IMR-90 (cell line): ENCODE results near the gene LYRM4. TPM values are rescaled to one million over a fixed set of nuclear protein-coding genes. Genes with fewer than 3 reads are reported as not detected.

ENCODE experiments used
- ATAC-seq: fragments of 200-7000 bp; cut with Tn5 transposase; 2 replicates; pipeline ENCODE4 v1.9.1; 2020; ENCODE audit warnings: low read depth, mild to moderate bottlenecking, moderate library complexity
- BruUV-seq: library from RNA; stranded (reverse); fragments of 400-500 nt; replicated peaks from 2 replicates; lab custom pipeline; 2021; lab: Mats Ljungman, UMichigan
- CTCF ChIA-PET: fragments of 300-600 bp; formaldehyde crosslinking; extraction: SDS; loops from one replicate; lab custom pipeline; 2021; ENCODE audit warnings: antibody characterized with exemption; lab: Yijun Ruan, JAX
- POLR2A ChIA-PET: fragments of 300-600 bp; sonication (Branson Sonifier 250); formaldehyde crosslinking; loops from one replicate; lab custom pipeline; 2022; ENCODE audit warnings: antibody characterized with exemption; ENCODE audit not compliant: unreplicated experiment; lab: Charles Lee
- DNase-seq: peaks from one replicate; pipeline ENCODE4 v3.0.0; 2013
- H2AFZ ChIP-seq: replicated peaks from 2 replicates; pipeline ENCODE3; 2013; ENCODE audit warnings: low read length, mild to moderate bottlenecking; ENCODE audit not compliant: poor library complexity
- H2AK5ac ChIP-seq: 2 replicates; pipeline ENCODE4 v1.6.1; 2013; ENCODE audit warnings: low read depth, low read length, inconsistent platforms
- H2AK9ac ChIP-seq: replicated peaks from 2 replicates; pipeline ENCODE3; 2013; ENCODE audit warnings: mild to moderate bottlenecking, low read depth, low read length, moderate library complexity; ENCODE audit not compliant: poor library complexity
- H2BK120ac ChIP-seq: 2 replicates; pipeline ENCODE4 v1.6.1; 2013; ENCODE audit warnings: low read depth, low read length, inconsistent platforms
- H2BK15ac ChIP-seq: 3 replicates; pipeline ENCODE4 v1.6.1; 2013; ENCODE audit warnings: low read depth, low read length, inconsistent platforms
- H2BK20ac ChIP-seq: 2 replicates; pipeline ENCODE4 v1.6.1; 2013; ENCODE audit warnings: low read depth, mild to moderate bottlenecking, inconsistent platforms, low read length, moderate library complexity
- H2BK5ac ChIP-seq: 2 replicates; pipeline ENCODE4 v1.6.1; 2013; ENCODE audit warnings: mild to moderate bottlenecking, low read depth, low read length, inconsistent platforms; ENCODE audit not compliant: poor library complexity, severe bottlenecking
- H3K14ac ChIP-seq: replicated peaks from 2 replicates; pipeline ENCODE4 v1.6.1; 2013; ENCODE audit warnings: low read depth, low read length, inconsistent platforms
- H3K18ac ChIP-seq: 2 replicates; pipeline ENCODE4 v1.6.1; 2013; ENCODE audit warnings: low read depth, low read length, control low read depth
- H3K23ac ChIP-seq: 2 replicates; pipeline ENCODE4 v1.6.1; 2013; ENCODE audit warnings: low read depth, low read length, inconsistent platforms
- H3K27ac ChIP-seq: 2 replicates; pipeline ENCODE4 v1.5.1; 2013; ENCODE audit warnings: mild to moderate bottlenecking, control low read depth, low read length; ENCODE audit not compliant: insufficient read depth
- H3K27me3 ChIP-seq: 2 replicates; pipeline ENCODE4 v1.6.1; 2013; ENCODE audit warnings: low read length; ENCODE audit not compliant: control insufficient read depth, insufficient read depth
- H3K36me3 ChIP-seq: 2 replicates; pipeline ENCODE4 v1.6.1; 2013; ENCODE audit warnings: low read length, mixed read lengths; ENCODE audit not compliant: control insufficient read depth, insufficient read depth
- H3K4ac ChIP-seq: 2 replicates; pipeline ENCODE4 v1.6.1; 2013; ENCODE audit warnings: low read depth, low read length, inconsistent platforms
- H3K4me1 ChIP-seq: 2 replicates; pipeline ENCODE4 v1.6.1; 2013; ENCODE audit warnings: low read length, mixed read lengths; ENCODE audit not compliant: control insufficient read depth, insufficient read depth
- H3K4me2 ChIP-seq: 2 replicates; pipeline ENCODE4 v1.6.1; 2013; ENCODE audit warnings: low read depth, mild to moderate bottlenecking, control low read depth, low read length, moderate library complexity
- H3K4me3 ChIP-seq: 2 replicates; pipeline ENCODE4 v1.5.1; 2013; ENCODE audit warnings: low read depth, mild to moderate bottlenecking, control low read depth, low read length, moderate library complexity; ENCODE audit not compliant: insufficient read depth
- H3K56ac ChIP-seq: 2 replicates; pipeline ENCODE4 v1.6.1; 2013; ENCODE audit warnings: low read length, inconsistent platforms; ENCODE audit not compliant: insufficient read depth; ENCODE audit errors: extremely low read depth
- H3K79me1 ChIP-seq, 2 experiments: 2 replicates each; pipeline ENCODE4 v1.6.1; 2013; ENCODE audit warnings: low read length in 2 of 2, inconsistent platforms in 1 of 2, low read depth in 1 of 2
- H3K9ac ChIP-seq: 2 replicates; pipeline ENCODE4 v1.6.1; 2013; ENCODE audit warnings: low read depth, low read length, control low read depth
- H3K9me1 ChIP-seq: 2 replicates; pipeline ENCODE4 v1.6.1; 2013; ENCODE audit warnings: low read length, inconsistent platforms; ENCODE audit not compliant: insufficient read depth
- H3K9me3 ChIP-seq: 2 replicates; pipeline ENCODE4 v1.6.1; 2013; ENCODE audit warnings: low read length; ENCODE audit not compliant: control insufficient read depth, insufficient read depth
- H4K20me1 ChIP-seq: 2 replicates; pipeline ENCODE4 v1.6.1; 2013; ENCODE audit warnings: low read length, inconsistent platforms; ENCODE audit not compliant: insufficient read depth
- H4K5ac ChIP-seq: 2 replicates; pipeline ENCODE4 v1.6.1; 2013; ENCODE audit warnings: mild to moderate bottlenecking, low read depth, low read length, control low read depth
- H4K8ac ChIP-seq, 2 experiments: 2 replicates each; pipeline ENCODE4 v1.6.1; 2013; ENCODE audit warnings: low read depth in 2 of 2, low read length in 2 of 2, control low read depth in 1 of 2, inconsistent platforms in 1 of 2
- H4K91ac ChIP-seq: 2 replicates; pipeline ENCODE4 v1.6.1; 2013; ENCODE audit warnings: low read depth, low read length, inconsistent platforms; ENCODE audit not compliant: insufficient read depth
- BHLHE40 ChIP-seq: fragments of 150-350 bp; IDR thresholded peaks from 2 replicates; pipeline ENCODE4 v1.6.1; 2016; ENCODE audit warnings: mild to moderate bottlenecking, low read depth, low read length
- CEBPB ChIP-seq: IDR thresholded peaks from 2 replicates; pipeline ENCODE4 v1.6.1; 2012; ENCODE audit warnings: low read depth, low read length, improper control_type of control experiment
- CHD1 ChIP-seq: IDR thresholded peaks from 2 replicates; pipeline ENCODE4 v1.6.1; 2012; ENCODE audit warnings: low read depth, low read length, improper control_type of control experiment
- FOS ChIP-seq: fragments of 150-350 bp; IDR thresholded peaks from 2 replicates; pipeline ENCODE4 v1.6.1; 2016; ENCODE audit warnings: low read depth, low read length
- MAFK ChIP-seq: IDR thresholded peaks from 2 replicates; pipeline ENCODE4 v1.6.1; 2012; ENCODE audit warnings: low read depth, low read length, improper control_type of control experiment
- MAZ ChIP-seq: IDR thresholded peaks from 2 replicates; pipeline ENCODE4 v1.6.1; 2012; ENCODE audit warnings: low read depth, mild to moderate bottlenecking, low read length, improper control_type of control experiment, moderate library complexity, borderline replicate concordance
- MXI1 ChIP-seq: IDR thresholded peaks from 2 replicates; pipeline ENCODE4 v1.6.1; 2012; ENCODE audit warnings: low read depth, mild to moderate bottlenecking, low read length, moderate library complexity, borderline replicate concordance
- NFE2L2 ChIP-seq: fragments of 150-350 bp; IDR thresholded peaks from 2 replicates; pipeline ENCODE4 v1.6.1; 2016; ENCODE audit warnings: low read depth, mild to moderate bottlenecking, low read length
- POLR2A ChIP-seq: IDR thresholded peaks from 2 replicates; pipeline ENCODE4 v1.6.1; 2012; ENCODE audit warnings: mild to moderate bottlenecking, low read depth, low read length
- RAD21 ChIP-seq: IDR thresholded peaks from 2 replicates; pipeline ENCODE4 v1.6.1; 2012; ENCODE audit warnings: low read length, improper control_type of control experiment
- RCOR1 ChIP-seq: IDR thresholded peaks from 2 replicates; pipeline ENCODE4 v1.6.1; 2012; ENCODE audit warnings: mild to moderate bottlenecking, low read length, improper control_type of control experiment; ENCODE audit not compliant: insufficient replicate concordance
- RFX5 ChIP-seq: IDR thresholded peaks from 2 replicates; pipeline ENCODE4 v1.8.0; 2012; ENCODE audit warnings: low read depth, mild to moderate bottlenecking, low read length, moderate library complexity
- SMC3 ChIP-seq: fragments of 150-350 bp; IDR thresholded peaks from 2 replicates; pipeline ENCODE4 v1.6.1; 2016; ENCODE audit warnings: low read depth, mild to moderate bottlenecking, antibody characterized with exemption, low read length, moderate library complexity
- WGBS, 2 experiments: methylation state at CpG; one replicate each; pipeline versions ENCODE4 v1.1.5 to v1.1.7; 2013; ENCODE audit warnings: missing lambda C conversion rate in 2 of 2; ENCODE audit not compliant: insufficient read length in 1 of 2; ENCODE audit errors: extremely low coverage in 2 of 2; 5-methylcytosine and 5-hydroxymethylcytosine counted together
- dilution Hi-C: fragments of 300-500 bp; cut with HindIII; formaldehyde crosslinking; loops from one replicate; pipeline ENCODE4 v1.14.3; 2018; ENCODE audit warnings: low sequenced_read_pairs; ENCODE audit not compliant: unreplicated experiment
- in situ Hi-C: fragments of 300-500 bp; cut with MboI; formaldehyde crosslinking; loops from 3 replicates; pipeline ENCODE4 v1.14.3; 2019; ENCODE audit warnings: low sequenced_read_pairs, inconsistent platforms, mixed read lengths
- intact Hi-C: fragments of 100-400 bp; cut with micrococcal nuclease; formaldehyde crosslinking; loops from 2 replicates; pipeline ENCODE4 v1.10.0; 2022
- polyA plus RNA-seq, 3 experiments: library from polyadenylated mRNA; depleted of rRNA; stranded (reverse); fragments of >200 nt; gene quantifications; 2 replicates each; pipeline ENCODE4 v1.2.3, GENCODE V29; 2012; ENCODE audit warnings: low replicate concordance in 1 of 3
- total RNA-seq: library from RNA; depleted of rRNA; stranded (reverse); fragments of >200 nt; gene quantifications from 2 replicates; pipeline ENCODE4 v1.2.3, GENCODE V29; 2012
- TF ChIP-seq, protein P1 (sequence below): conservative IDR thresholded peaks from 2 replicates; pipeline ENCODE4 v1.5.1; 2012; ENCODE audit warnings: mild to moderate bottlenecking, low read depth, low read length, improper control_type of control experiment
- TF ChIP-seq, protein P2 (sequence below): fragments of 150-350 bp; IDR thresholded peaks from 2 replicates; pipeline ENCODE4 v1.6.1; 2017; ENCODE audit warnings: mild to moderate bottlenecking, antibody characterized with exemption, low read length, low read depth
- TF ChIP-seq, protein P3 (sequence below): fragments of 150-350 bp; IDR thresholded peaks from 2 replicates; pipeline ENCODE4 v1.6.1; 2016; ENCODE audit warnings: low read depth, mild to moderate bottlenecking, low read length, moderate library complexity, borderline replicate concordance

LYRM4 gene
- total and polyA plus RNA-seq, 2 of the 4 experiments (the other 2 are of a cell fraction): 11.5 to 26.6 TPM

DNA sequence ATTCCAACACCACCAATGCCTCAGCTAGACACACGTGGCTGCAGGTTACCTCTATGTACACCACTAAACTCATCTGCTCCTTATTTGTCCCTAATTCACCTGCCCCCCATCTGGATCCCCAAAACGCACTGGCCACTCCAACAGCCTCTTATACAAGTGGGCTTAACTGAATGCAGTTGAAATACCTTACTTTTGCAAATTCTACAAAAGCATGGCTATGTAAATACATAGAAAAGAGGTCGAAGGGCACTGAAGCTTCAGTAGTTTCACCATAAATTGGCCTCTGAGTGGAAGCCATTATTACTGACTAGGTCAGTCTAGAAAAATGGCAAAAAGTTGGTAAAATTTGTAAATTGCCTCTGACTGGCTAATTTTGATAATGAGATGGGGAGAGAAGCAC, 186.8 kb downstream of the LYRM4 start:
- DNase-seq: no peak
- Histone ChIP-seq H3K4ac (no peak overlapping the region), H3K36me3 (no peaks in the 10 kb centered on the region), H4K8ac (no peak overlapping the region), H3K27ac (no peak overlapping the region), H3K14ac (no peak overlapping the region), H3K27me3 (no peaks in the 10 kb centered on the region; the same call in 1 of the 2 replicates), H2BK15ac (no peak overlapping the region), H4K5ac (no peak overlapping the region), H3K23ac (no peak overlapping the region), H2AK5ac (no peak overlapping the region), H3K9ac (no peak overlapping the region), H3K4me2 (no peak overlapping the region), H2AK9ac (no peak overlapping the region), H4K20me1 (no peaks in the 10 kb centered on the region), H3K9me1 (no peaks in the 10 kb centered on the region), H3K9me3 (no peaks in the 10 kb centered on the region), H4K91ac (no peak overlapping the region), H3K4me3 (no peak overlapping the region), H3K79me1 (no peaks in the 10 kb centered on the region), H2BK5ac (no peak overlapping the region), H3K4me1 (no peaks in the 10 kb centered on the region), H3K18ac (no peak overlapping the region), H3K56ac (no peak overlapping the region), H2AFZ (no peak overlapping the region), H2BK120ac (no peak overlapping the region), H2BK20ac (no peak overlapping the region)
- TF ChIP-seq MAFK: no peak
- no peak for TF ChIP-seq CHD1
- TF ChIP-seq SMC3: no peak
- TF ChIP-seq CEBPB: no peak
- TF ChIP-seq BHLHE40: no peak
- no peak for TF ChIP-seq NFE2L2
- TF ChIP-seq, protein P1, sequence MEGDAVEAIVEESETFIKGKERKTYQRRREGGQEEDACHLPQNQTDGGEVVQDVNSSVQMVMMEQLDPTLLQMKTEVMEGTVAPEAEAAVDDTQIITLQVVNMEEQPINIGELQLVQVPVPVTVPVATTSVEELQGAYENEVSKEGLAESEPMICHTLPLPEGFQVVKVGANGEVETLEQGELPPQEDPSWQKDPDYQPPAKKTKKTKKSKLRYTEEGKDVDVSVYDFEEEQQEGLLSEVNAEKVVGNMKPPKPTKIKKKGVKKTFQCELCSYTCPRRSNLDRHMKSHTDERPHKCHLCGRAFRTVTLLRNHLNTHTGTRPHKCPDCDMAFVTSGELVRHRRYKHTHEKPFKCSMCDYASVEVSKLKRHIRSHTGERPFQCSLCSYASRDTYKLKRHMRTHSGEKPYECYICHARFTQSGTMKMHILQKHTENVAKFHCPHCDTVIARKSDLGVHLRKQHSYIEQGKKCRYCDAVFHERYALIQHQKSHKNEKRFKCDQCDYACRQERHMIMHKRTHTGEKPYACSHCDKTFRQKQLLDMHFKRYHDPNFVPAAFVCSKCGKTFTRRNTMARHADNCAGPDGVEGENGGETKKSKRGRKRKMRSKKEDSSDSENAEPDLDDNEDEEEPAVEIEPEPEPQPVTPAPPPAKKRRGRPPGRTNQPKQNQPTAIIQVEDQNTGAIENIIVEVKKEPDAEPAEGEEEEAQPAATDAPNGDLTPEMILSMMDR: no peak
- TF ChIP-seq, protein P2, sequence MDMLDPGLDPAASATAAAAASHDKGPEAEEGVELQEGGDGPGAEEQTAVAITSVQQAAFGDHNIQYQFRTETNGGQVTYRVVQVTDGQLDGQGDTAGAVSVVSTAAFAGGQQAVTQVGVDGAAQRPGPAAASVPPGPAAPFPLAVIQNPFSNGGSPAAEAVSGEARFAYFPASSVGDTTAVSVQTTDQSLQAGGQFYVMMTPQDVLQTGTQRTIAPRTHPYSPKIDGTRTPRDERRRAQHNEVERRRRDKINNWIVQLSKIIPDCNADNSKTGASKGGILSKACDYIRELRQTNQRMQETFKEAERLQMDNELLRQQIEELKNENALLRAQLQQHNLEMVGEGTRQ: no peak
- TF ChIP-seq POLR2A: no peak
- no peak for TF ChIP-seq RFX5
- no peak for TF ChIP-seq FOS
- no peak for TF ChIP-seq RCOR1
- TF ChIP-seq RAD21: no peak
- TF ChIP-seq MXI1: no peak
- TF ChIP-seq, protein P3, sequence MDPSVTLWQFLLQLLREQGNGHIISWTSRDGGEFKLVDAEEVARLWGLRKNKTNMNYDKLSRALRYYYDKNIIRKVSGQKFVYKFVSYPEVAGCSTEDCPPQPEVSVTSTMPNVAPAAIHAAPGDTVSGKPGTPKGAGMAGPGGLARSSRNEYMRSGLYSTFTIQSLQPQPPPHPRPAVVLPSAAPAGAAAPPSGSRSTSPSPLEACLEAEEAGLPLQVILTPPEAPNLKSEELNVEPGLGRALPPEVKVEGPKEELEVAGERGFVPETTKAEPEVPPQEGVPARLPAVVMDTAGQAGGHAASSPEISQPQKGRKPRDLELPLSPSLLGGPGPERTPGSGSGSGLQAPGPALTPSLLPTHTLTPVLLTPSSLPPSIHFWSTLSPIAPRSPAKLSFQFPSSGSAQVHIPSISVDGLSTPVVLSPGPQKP: no peak
- TF ChIP-seq MAZ: no peak
- intact Hi-C loops (no loop called here), dilution Hi-C loops (no loop called here), in situ Hi-C loops (no loop called here)
- POLR2A ChIA-PET: no interaction called here
- no peak for ATAC-seq
- CTCF ChIA-PET: no interaction called here
- no TSS peak for BruUV-seq
- WGBS, 2 experiments: no CpG with 5 or more reads among the region's 3 CpGs
